ENCODE results near the gene TERT.

Gene TERT

DNA sequence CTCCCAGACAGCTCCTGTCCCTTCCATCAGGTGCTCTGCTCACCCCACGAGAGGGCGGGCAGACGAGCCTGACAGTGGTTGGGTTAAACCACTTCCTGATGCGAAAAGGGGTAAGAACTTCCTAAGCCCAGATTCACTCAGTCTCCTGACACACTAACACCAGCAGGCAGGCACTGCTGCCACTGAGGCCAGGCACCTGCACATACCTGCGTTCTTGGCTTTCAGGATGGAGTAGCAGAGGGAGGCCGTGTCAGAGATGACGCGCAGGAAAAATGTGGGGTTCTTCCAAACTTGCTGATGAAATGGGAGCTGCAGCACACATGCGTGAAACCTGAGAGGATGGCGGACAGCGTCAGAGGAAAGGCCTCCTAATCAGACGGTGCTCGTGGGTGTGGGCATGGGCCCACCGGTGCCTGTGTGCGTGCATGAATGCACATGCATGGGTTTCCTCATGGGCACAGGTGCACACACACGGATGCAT lies 39.7 kb downstream of the TERT start:
- DNase-seq, result peak; percentile 46

DNA sequence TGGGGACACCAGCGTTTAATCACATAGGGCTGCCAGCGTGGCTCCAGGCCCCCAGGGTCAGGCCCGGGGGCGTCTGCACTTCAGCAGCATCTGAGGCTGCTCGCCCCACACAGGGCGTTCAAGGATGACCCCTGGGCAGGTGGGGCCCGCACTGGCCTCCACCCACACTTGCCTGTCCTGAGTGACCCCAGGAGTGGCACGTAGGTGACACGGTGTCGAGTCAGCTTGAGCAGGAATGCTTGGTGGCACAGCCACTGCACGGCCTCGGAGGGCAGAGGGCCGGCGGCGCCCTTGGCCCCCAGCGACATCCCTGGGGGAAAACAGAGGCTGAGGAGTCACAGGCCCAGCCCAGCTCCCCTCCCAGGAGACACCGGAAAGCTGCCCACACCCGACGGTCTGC lies 40.7 kb downstream of the TERT start:
- no peak for DNase-seq

DNA sequence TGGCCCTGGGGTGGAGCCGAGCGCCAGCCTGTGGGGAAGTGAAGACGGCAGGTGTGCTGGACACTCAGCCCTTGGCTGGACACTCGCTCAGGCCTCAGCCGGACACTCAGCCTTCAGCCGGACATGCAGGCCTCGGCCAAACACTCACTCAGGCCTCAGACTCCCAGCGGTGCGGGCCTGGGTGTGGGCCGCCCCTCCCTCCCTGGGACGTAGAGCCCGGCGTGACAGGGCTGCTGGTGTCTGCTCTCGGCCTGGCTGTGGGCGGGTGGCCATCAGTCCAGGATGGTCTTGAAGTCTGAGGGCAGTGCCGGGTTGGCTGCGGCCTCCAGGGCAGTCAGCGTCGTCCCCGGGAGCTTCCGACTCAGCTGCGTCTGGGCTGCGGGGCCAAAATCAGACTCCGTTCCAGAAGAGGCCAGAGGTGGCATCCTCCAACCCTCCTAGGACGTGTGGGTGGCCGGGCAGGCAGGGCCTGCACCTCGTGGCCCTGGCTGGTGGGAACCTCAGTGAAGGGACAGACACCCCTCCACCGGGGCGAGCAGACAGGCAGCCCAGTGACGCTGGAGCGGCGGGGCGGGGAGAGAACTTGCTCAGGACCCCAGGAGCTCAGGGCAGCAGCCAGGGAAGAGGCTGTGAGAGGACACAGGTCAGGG lies 41.3 kb downstream of the TERT start:
- DNase-seq, result no peak

GRCh38 chr5:1252681-1253080 lies 42.2 kb downstream of the TERT start:
- DNase-seq, result no peak

DNA sequence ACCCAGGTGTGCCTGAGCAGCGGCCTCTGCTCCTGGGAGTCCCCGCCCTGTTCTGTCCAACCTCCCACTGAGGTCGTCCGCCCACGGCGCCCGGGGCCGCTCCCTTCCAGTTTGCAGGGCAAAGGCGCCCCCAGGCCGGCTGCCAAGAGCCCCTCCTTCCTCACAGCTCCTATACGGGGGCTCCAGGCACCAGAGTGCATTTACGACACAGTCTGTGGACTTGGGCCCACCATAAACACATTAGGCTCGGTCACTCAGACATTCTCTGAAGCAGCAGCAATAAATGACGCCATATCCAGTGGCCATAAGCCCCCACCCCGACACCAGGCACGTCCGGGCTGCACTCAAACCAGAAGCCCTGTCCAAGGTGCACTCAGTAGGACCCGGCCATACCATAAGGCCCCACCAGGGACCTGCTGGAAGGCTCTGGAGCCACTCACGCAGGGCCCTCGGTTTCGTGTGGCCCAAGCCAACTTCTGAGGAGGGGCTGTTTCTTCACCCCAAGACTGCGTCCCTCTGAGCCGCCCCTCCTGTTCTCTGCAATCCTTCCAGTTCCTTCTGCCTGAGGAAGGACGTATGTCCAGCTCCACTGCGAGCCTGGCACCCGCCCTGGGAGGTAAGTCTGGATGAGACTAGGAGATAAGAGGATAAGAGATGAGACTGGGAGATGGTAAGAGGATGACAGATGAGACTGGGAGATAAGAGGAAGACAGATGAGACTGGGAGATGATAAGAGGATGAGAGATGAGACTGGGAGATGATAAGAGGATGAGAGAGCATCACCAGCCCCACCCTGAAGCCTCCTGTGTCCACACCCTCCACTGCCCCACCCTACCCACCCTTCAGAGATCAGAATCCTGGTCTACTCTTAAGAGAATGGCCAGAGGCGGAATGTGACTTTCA lies 42.9 kb downstream of the TERT start:
- no peak for DNase-seq

- DNase-seq, result no peak
These were observed 45.2 kb downstream of the TERT start for GRCh38 chr5:1249366-1250280.

- DNase-seq, result no peak
These were observed 47.1 kb downstream of the TERT start for GRCh38 chr5:1247811-1248210.

GRCh38 chr5:1246711-1247431 lies 48.0 kb downstream of the TERT start:
- peak; percentile 35 for DNase-seq

DNA sequence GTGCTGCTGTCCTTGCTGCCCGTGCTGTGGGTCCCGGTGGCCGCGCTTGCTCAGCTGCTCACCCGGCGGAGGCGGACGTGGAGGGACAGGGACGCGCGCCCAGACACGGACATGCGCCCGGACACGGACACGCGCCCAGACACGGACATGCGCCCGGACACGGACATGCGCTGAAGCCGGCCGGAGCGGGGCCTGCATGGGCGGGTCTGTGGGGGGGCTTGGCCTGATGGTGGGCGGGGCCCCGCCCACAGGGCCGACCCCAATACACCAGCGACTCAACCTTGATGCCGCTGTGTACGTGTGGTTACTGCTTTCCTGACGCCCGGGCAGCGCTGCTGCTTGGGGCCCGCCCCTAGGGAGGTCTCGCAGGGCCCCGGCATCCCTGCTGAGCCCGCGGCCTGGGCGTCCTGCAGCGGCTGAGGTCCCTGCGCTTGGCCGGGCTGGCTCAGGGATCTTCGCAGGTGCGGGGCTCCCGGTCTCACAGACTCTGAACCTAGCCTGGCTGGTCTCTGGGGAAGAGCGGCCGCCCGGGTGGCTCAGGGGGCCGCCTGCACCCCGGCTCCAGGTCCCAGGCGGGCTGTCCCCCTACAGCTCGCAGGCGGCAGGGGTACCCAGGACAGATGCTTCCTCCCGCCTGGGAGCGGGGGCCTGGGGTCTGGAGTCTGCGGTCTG lies 48.8 kb downstream of the TERT start:
- no peak for DNase-seq

GRCh38 chr5:1244976-1245375 lies 49.9 kb downstream of the TERT start:
- DNase-seq, result no peak

DNA sequence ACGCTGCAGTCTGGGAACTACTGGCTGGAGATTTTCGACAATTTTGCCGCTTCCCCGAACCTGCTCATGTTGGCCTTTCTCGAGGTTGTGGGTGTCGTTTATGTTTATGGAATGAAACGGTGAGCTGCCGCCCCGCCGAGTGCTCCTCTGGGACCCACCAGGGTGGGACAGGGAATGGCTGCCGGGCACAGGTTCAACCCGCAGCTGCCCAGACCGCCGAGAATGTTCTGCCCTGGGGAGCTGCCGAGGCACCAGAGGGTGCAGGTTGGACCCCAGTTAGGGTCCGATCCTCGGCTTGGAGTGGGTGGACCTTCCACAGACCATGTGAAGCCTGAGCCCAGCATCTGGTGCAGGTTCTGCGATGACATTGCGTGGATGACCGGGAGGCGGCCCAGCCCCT lies 50.6 kb downstream of the TERT start:
- DNase-seq, result no peak

DNA sequence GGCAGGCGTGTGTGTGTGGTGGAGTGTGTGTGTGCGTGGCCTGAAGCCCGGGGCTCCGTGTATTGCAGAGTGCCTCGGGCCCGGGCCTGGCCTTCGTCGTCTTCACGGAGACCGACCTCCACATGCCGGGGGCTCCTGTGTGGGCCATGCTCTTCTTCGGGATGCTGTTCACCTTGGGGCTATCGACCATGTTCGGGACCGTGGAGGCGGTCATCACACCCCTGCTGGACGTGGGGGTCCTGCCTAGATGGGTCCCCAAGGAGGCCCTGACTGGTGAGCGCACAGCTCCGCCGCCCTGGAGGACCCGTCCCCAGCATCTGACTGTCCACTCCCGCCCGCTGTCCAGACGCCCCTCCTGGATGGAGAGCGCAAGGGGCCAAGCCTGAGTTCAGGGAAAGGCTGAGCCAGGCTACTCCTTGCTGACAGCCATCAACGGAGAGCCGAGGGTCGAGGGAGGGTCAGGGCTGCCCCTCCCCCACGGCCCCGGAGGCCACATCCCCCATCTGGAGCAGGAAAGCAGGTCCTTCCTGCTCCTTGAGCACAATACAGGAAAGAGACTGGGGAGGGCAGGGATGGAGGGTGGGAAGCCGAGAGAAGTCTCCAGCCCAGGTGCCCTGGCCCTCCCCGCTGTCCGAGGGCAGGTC lies 51.3 kb downstream of the TERT start:
- DNase-seq, result no peak

DNA sequence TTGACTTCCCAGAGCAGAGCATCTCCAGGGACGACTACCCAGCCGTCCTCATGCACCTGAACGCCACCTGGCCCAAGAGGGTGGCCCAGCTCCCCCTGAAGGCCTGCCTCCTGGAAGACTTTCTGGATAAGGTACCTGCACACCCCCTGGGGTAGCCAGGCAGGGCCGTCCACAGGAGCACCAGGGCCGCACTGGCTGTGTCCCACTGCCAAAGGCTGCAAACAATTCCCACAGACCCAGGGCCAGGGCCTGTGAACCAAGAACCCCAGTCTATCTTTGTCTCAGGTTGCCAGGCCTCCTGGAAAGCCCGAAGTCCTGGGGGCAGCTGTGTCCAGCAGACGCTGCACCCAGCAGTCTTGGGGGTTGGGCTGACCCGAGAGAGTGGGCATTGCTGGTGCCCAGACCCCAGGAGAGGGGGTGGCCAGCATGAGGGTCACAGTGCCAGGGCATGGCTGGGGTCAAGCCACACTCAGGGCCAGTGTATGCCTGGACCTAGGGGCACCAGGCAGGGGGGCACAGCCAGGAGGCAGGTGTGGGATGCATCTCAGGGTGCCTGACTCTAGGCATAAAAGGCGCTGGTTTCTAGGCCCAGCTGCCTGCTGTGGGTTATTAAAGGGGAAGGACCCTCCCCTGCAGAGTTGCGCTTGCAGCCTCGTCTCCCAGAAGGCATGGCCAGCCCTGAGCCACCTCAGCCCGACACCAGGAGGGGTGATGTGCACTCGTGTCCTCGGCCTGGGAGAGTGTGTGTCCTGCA lies 52.0 kb downstream of the TERT start:
- no peak for DNase-seq

- no peak for DNase-seq
These were observed 53.3 kb downstream of the TERT start for GRCh38 chr5:1241509-1242080.

DNA sequence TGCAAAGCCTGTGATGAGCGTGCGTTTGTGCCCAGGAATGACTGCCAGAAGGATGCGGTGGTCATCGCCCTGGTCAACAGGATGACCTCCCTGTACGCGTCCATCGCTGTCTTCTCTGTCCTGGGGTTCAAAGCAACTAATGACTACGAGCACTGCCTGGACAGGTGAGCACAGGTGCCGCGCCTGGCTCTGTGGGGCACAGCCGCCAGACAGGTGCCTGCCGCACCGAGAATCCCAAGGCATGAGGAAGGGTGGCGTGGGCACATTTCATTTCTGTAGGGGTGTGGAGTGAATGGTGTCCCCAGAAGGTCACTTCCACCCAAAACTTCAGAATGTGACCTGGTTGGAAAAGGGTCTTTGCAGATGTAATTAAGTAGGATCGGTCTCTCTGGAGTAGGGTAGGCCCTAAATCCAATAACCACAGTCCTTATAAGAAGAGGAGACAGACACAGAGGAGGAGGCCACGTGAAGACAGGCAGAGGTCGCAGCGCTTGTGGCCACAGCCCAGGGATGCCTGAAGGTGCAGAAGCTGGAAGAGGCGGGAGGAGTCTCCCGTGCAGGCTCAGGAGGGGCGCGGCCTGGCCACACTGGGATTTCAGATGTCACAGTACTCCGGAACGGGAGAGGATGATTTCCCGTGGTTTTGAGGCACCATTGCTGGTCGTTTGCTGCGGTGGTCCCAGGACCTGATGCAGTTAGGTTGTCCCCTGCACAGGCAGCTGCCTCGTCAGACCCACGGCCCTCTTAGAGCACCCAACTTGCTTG lies 54.2 kb downstream of the TERT start:
- no peak for DNase-seq

GRCh38 chr5:1239505-1240251 lies 55.2 kb downstream of the TERT start:
- DNase-seq, result no peak

DNA sequence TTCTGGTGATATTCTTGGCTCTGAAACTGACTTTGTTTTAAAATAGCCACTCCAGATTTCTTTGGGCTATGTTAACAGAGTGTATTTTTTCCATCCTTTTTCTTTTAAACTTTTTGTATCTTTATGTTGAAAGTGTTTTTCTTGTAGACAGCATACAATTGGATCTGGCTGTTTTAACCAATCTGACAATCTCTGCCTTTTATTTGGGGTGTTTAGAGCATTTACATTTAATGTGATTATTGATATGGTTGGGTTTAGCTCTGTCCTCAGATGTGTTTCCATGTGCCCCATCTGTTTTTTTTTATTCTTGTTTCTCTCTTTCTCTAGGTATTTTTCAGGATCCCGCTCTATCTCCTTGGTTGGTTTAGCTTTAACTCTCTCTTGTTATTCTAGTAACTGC lies 59.0 kb downstream of the TERT start:
- no peak for DNase-seq

GRCh38 chr5:1235379-1235778 lies 59.5 kb downstream of the TERT start:
- DNase-seq, result no peak

GRCh38 chr5:1232780-1233179 lies 62.1 kb downstream of the TERT start:
- DNase-seq, result no peak

Data from activated CD4-positive, alpha-beta T cell treated with anti-CD3 and anti-CD28 coated beads for 48 hours (primary cell).